HG03565 (cell line): Measurements from ENCODE around the gene RAB37.

ENCODE experiments used
- ATAC-seq: cut with Tn5 transposase; IDR thresholded peaks from one replicate; pipeline ENCODE4 v1.9.1; 2021; ENCODE audit warnings: mild to moderate bottlenecking, moderate library complexity; ENCODE audit not compliant: unreplicated experiment

The RAB37 gene

DNA sequence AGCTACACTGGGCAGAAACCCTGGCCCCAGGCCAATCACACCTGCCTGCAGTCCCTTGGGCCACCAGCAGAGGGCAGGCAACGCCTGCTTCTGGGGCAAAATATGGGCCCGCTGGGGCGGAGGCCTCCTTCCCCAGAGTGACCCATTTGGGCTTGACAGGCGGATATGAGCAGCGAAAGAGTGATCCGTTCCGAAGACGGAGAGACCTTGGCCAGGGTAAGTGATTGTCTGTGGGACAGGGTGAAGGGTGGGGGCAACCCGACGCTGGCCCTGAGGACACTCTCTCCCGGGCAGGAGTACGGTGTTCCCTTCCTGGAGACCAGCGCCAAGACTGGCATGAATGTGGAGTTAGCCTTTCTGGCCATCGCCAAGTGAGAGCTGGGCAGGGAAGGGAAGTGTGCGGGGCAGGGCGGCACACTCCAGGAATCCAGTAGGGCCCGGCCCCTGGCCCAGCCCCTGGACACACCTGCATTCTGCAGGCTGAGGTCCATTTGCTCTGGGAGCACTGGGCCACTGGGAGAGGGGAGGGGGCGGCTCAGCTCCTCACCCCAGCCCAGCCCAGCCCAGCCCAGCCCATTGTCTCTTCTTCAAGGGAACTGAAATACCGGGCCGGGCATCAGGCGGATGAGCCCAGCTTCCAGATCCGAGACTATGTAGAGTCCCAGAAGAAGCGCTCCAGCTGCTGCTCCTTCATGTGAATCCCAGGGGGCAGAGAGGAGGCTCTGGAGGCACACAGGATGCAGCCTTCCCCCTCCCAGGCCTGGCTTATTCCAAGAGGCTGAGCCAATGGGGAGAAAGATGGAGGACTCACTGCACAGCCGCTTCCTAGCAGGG, 7.9 kb downstream of the RAB37 start:
- ATAC-seq = no peak

DNA sequence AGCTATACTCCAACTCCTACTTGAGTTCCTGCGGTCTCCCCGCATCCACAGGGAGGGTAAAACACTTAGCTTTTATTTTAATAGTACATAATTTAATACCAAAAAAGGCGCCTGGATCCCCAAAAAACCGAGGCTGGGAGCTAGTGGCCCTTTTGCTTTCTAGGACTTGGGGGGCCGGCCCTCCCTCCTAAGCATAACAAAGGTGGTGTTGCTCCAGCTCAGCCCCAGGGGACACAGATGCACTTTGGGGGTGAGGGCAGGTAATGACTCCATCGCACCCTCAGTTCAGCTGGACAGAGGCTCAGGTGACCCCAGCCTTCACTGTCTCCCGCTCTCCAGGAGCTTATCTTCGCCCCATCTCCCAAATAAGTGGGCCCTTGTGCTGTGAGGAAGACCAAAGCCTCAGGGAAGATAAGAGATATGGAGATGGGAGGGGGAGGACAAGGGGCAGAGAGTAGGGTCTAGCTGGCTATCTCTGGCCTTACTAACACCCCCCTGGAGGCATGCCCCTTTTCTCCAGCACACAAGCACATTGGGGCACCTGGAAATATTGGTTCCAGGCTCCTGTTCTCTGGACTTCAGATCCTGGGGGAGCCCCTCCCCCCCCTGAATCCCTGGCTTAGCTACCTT, 8.6 kb downstream of the RAB37 start:
- no peak for ATAC-seq

DNA sequence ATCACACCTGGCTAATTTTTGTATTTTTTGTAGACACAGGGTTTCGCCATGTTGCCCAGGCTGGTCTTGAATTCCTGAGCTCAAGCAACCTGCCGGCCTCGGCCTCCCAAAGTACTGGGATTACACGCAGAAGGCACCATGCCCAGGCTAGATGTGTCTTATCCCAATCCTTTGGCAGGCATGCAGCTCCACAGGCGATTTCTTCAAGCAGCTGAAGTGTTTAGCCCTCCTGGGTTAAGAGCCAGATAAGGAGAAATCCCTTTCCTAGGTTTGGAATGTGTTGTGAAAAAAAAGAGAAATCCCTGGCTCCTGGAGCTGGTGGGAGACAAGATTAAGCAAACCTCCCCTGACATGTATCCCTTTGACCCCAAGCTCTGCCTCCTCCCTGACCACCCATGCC, 9.3 kb downstream of the RAB37 start:
- ATAC-seq = no peak

DNA sequence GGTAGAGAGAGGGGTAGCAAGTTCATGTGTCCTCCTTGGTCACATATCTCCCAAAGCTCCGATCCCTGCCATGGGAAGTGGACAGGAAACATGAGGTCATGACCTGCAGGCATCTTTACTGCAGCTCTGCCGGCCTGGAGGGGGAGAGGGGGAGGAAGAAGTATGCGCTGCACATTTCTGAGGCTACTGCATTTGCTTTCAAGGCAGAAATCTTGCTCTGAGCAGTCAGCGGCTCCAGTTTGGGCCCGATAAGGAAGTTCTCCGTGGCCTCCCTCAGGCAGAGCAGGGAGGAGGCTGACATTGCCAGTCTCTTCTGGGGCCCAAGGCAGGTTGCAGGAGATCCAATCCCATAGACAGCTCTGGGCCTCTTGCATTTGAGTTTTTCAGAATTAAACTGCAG, 9.9 kb downstream of the RAB37 start:
- no peak for ATAC-seq

DNA sequence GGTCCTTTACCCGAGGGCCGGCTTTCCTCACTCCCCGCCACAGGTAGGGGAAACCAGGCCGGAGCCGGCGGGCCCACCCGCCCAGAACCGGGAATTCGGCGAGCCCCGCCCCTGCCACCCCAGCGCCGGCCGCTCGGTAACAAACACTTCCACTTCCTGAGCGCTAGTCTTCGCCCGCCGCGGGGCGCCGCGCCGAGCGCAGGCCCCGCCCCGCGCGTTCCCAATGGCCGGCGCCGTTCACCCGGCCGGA, 11.1 kb downstream of the RAB37 start:
- ATAC-seq = peak; percentile 78

DNA sequence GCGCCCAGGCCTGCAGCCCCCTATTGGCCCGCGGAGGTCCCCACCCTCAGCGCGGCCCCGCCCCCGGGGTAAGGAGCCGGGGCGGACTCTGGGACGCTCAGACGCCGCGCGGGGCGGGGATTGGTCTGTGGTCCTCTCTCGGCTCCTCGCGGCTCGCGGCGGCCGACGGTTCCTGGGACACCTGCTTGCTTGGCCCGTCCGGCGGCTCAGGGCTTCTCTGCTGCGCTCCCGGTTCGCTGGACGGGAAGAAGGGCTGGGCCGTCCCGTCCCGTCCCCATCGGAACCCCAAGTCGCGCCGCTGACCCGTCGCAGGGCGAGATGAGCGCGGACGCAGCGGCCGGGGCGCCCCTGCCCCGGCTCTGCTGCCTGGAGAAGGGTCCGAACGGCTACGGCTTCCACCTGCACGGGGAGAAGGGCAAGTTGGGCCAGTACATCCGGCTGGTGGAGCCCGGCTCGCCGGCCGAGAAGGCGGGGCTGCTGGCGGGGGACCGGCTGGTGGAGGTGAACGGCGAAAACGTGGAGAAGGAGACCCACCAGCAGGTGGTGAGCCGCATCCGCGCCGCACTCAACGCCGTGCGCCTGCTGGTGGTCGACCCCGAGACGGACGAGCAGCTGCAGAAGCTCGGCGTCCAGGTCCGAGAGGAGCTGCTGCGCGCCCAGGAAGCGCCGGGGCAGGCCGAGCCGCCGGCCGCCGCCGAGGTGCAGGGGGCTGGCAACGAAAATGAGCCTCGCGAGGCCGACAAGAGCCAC, 11.6 kb downstream of the RAB37 start, which contains the start of gene NHERF1:
TSS of gene NHERF1 (plus strand) at position 100 of the 750 bp plus-strand sequence. CDS start at position 319, 219 bp downstream.
- peak; percentile 5 for ATAC-seq

DNA sequence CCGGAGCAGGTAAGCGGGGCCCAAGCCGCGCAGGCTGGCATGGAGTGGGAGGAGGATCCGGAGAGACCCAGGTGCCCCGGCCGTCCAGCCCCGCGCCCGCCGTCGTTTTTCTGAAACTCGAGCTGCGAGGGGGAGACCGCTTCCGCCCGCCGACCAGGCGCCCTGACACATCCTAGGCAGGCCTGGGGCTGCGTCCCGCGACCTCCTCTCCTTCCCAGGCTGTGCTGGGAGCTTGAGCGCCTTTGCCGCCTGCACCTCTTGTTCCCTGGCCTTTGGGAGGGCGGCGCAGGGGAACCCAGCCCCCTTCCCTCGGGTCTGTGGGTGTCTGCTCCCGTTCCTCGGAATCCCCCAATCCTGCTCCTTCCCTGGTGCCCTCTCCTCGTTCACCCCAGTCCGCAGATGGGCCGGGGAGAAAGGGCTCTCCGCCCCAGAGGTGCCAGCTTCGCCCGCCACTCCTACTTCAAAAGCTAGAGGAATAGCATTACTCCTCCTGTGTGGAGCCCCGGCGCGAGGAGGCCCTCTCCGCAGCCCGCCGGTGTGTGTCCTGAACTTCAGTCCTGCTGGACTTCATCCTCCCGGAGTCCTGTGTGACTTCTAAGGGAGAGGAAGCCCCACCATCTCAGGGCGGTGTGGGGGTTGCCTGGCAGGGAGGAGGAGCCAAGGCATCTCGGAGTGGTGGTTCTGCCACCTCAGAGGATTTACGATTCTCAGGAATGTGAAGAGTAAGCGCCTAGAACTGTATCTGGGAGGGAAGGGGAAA, 12.4 kb downstream of the RAB37 start:
- no peak for ATAC-seq

DNA sequence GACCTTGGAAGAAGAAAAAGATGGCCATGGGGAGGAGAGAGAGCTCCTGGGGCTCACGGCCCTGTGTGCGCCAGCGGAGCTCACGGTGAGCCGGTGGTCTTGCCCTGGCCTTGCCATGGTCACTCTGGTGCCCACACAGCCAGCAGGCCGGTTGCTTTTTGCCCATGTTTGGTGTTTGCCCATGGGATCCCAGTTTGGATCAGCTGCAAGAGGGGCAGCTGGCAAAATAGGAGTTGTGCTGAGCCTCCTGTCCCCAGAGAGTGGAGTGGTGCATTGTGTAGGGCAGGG, 12.9 kb downstream of the RAB37 start:
- ATAC-seq = no peak

DNA sequence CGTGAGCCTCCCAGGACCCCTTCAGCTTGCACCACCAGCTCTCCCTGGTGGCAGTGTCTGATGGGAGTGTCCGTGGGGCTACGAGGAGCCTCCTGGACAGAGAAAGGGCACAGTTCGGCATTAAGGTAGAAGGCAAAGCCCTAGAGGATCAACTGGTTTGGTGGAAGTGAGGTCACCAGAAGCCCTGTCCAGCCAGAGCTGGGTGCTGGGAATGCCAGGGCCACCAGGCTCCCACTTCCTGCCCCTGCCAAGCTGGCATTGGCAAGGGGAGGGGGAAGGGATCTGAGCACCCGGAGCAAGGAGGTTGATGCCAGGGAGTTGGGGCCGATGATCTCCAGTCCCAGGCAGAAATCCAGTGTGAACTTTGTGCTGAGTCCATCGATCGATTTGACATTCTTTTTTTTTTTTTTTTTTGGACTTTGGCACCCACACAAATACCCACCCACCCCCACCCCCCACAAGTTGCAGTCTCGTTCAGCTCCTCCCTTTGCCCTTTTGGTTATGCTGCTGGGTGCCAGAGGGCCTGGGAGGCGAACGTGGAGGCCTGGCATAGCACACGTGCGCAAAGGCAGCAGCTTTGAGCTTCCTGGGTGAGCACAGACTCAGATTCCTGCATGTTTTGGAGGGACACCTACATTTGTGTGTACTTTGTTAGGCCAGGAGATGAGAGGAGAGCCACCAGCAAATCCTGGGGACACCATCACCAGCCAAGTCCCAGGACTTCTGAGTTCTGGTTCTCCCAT, 13.4 kb downstream of the RAB37 start:
- no peak for ATAC-seq

DNA sequence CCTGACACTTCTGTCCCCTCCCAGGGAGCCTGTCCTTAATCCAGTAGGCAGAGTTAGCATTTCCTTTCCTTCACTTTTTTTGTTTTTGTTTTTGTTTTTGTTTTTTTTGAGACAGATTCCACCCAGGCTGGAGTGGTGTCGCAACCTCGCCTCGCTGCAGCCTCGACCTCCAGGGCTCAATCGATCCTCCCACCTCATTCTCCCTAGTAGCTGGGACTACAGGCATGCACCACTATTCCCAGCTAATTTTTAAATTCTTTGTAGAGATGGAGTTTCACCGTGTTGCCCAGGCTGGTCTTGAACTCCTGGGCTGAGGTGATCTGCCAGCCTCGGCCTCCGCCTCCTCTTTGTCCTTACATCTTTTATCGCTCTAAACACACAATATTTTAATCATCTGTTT, 15.4 kb downstream of the RAB37 start:
- ATAC-seq = no peak

DNA sequence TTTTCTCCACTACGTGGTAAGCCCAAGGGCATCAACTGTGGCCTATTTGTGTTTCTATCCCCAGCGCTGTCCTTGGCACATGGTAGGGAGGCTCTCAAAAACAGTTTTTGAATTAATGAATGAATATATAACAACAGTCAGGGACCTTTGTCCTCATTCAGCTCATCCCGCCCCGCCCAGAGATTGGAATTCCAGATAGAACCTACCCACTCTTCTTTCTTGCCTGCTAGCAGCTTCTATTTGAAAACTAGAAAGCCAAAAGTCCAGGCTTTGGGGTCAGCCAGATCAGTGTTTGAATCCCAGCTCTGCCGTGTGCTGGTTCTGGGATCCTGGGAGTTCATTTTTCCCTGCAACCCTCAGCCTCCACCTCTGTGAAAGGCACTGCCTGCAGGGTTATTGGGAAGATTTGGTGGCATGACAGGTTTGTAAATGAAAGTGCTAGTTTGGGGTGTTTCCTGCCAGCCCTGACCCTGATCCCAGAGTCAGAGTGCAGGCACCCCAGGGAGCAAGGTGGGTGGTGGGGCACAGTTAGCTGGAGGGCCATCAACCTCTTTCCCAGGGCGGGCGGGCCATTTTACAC, 15.9 kb downstream of the RAB37 start:
- no peak for ATAC-seq

DNA sequence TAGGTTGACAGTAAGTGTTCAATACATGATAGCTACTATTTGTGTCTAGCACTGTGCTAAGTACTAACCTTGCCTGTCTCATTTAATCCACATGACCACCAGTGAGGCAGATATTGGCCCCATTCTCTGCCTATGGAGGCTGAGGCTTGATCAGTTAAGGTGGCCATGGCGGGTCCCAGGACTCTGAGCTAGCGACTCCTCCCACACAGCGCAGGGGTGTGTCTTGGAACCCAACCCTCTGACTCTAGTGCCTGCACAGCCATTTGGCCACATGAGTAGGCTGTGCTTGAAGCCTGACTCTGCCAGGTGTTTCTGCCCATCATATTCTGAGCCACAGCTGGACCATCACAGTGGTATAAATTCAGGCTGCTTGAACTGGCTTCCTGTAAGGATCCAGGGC, 17.8 kb downstream of the RAB37 start:
- no peak for ATAC-seq

DNA sequence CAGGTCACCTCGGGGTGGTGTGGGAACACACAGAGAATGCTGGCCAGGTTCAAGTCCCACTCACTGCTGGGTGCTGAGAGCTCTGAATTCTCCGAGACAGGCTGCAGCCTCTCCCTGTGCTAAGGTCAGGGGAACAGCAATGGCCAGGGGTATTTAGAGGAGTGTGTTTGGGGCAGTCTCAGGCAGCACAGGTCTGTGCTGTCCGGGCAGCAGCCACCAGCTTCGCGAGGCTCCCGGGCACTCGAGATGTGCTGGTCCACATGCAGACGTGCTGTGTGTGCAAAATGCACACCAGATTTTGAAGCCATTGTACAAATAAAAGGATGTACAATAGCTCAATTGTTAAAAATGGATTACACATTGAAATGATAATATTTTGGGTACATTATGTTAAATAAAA, 18.5 kb downstream of the RAB37 start:
- ATAC-seq = no peak

DNA sequence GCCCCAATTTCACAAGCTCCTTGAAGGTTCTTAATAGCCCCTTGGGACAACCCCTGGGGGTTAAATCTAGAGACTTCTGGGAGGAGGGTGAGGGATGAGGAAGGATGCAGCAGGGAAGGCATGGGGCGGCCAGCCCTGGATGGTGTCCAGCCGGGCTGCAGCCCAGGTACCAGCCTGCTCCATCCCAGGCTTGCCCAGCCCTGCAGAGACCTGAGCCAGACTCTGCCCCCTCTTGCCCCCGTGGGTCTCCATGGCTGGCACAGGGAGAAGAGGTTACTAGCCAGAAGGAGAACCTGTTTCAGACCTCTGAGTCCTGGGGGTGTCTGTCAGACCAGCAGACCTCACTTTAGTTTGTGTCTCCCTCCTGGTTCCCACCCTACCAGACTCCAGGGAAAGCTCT, 19.8 kb downstream of the RAB37 start:
- ATAC-seq = no peak

DNA sequence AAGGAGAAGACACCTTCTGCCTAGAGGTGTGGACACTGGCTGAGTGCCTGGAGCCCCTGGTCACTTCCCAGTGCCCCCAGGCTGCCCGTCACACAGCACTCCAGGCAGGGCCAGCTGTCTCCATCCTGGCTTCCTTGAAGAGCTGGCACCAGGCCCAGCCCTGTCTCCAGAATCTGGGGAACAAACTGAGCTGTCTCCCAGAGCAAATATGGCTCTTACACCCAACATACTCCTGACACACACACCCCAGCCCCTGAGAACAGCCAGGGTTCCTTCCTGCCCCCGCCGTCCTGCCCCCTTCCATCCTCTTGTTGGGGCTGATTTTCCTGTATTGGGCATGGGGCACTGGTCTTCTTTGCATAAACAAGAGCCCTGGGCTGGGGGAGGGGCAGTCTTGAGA, 20.4 kb downstream of the RAB37 start:
- ATAC-seq = no peak

DNA sequence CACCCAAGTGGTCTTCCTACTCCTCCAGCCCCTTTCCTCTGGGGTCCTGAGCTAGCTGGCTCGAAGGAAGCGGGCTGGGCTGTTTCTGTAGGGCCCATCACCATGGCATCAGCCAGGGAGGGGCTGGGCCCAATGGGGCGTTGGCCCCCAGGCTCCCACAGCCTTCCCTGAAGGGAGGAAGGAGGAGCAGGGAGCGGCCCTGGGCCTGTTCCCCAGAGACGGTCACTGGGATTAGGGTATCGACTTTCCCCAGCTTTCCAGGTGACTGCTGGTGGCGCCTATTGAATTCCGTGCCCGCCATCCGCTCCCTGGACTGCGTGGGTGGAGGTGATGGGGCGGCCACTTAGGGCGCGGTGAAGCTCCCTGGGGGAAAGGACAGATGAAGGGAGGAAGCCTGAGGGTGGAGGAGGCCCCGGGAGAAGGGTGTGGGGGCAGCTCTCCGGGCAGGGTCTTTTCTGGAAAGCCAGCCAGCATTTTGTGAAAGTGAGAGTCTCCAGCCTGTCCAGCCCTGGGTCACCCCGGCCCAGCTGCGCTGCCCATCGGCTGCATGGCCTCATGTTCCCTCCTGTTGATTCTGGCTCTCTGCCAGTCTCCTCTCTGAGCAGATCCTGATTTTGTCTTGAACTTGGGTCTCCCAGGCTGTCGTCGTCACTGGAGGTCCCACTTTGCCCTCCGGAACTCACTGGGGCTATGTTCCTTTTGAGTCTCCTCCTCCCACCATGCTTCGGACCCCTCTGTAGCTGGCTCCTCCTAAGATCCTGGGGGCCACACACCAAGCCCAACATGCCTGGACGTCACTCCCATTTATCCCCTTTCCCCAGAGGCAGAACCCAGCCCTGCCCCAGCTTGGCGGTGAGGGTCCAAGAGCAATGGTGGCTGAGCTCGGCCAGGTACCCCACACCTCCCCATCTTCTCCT, 21.1 kb downstream of the RAB37 start:
- ATAC-seq = no peak

DNA sequence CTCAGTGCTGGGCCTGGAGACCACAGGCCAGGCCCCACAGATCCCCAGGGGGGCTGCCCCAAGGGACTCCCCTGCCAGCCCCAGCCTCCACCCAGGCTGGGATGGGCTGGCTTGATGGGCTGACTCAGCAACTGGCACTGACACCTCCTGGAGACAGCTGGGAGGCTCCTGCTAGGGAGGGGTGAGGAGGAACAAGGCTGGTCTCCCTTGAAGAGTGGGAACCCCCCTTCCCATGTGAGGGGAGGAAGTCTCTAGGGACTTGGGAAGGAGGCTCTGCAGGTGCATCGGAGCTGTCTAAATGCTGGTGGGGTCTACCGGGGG, 21.8 kb downstream of the RAB37 start:
- ATAC-seq = no peak

DNA sequence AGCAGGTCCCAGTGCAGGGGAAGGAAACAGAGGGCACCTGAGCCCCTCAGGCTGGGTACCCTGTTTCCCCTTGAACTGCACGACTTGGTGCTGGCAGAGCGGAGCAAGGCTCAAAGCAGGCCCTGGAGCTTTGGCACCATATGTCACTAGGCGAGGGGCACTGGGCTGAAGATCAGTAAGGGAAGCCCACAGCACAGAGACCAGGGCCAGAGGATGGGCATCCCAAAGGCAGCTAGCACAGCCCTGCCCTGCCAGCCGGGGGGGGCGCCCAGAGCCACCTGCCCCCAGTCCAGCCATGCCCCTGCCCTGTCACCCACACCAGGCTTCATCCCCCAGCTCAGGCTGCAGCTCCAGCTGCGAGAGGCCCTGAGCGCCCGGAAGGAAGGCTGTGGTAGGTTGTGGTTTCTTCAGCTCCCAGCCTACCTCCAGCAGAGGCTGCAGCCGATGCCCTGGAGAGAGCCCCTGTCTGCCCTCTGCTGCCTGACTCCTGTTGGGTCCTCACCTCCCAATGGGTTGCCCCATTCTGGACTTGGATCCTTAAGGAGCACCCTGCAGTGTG, 22.3 kb downstream of the RAB37 start:
- no peak for ATAC-seq

DNA sequence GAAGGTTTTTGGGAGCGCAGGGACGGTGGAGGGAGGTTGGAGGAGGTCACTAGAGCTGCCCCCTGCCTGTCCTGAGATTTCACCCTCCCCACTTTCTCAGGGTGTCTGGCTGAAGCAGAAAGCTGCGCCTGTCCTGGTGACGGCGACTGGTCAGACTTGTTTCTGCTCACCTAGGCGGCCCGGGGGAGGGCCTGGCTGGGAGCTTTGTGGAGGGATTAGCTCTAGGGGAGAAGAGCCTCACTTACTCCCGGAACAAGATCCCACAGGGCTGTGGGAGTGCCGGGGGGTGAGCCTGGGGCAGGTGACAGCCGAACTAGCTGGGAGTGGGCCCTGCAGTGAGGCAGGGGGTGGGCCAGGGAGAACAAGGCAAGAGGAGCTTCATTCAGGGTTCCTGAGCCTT, 22.9 kb downstream of the RAB37 start:
- ATAC-seq = no peak
